Rectal smooth muscle tissue (tissue), 1 donor: ENCODE results near the gene DCXR.

Experiments used
- H3K27ac ChIP-seq: one replicate; pipeline ENCODE4 v1.7.0; 2013; ENCODE audit warnings: low read depth, low read length, inconsistent platforms
- H3K27me3 ChIP-seq: one replicate; pipeline ENCODE4 v1.7.0; 2013; ENCODE audit warnings: low read length; ENCODE audit not compliant: control insufficient read depth, insufficient read depth
- H3K36me3 ChIP-seq: one replicate; pipeline ENCODE4 v1.7.0; 2013; ENCODE audit warnings: low read length; ENCODE audit not compliant: control insufficient read depth, insufficient read depth
- H3K4me1 ChIP-seq: one replicate; pipeline ENCODE4 v1.7.0; 2013; ENCODE audit warnings: low read length; ENCODE audit not compliant: control insufficient read depth, insufficient read depth
- H3K4me3 ChIP-seq: one replicate; pipeline ENCODE4 v1.7.0; 2013; ENCODE audit warnings: low read length
- H3K9ac ChIP-seq: one replicate; pipeline ENCODE4 v1.7.0; 2013; ENCODE audit warnings: low read length

Gene DCXR

DNA sequence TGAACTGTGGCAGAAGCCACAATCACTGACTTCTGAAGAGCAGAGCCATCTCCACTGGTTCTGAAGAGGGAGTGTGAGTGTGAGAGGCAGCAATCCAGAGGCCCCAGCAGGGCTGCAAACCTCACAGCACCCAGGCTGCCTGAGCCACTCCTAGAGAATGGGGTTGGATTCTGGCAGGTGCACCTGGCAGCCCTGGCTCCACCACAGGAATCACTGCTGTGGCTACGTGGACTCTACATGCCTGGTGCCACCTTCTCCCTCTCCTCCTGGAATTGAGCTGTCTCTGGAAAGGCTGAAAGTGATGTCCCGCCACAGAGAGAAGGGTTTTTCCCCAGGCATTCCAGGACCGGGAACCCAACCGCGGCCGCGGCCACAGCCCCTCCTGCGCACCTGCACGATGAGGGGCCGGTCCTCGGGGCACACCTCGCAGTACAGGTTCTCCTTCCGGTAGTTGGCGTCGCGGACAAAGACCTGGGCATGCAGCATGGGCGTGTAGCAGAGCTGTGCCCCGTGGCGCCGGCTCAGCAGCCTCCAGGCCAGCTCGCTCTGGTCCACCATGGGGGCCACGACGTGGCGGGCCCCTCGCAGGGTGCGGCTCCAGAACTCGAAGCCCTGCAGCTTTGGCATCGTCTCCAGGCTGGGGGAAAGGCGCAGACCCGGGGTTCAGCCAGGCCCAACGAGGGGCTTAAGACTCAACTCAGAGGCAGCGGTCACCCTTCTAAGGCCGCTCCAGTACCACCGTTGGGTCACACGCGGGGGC lies 27.1 kb upstream of the DCXR start:
- Histone ChIP-seq H3K4me3 (peak overlapping the region; percentile 78), H3K36me3 (peaks cover 18% of the 10 kb centered on the region), H3K27ac (peak overlapping the region; percentile 68), H3K9ac (peak overlapping the region; percentile 40), H3K4me1 (no peaks in the 10 kb centered on the region), H3K27me3 (no peaks in the 10 kb centered on the region)

DNA sequence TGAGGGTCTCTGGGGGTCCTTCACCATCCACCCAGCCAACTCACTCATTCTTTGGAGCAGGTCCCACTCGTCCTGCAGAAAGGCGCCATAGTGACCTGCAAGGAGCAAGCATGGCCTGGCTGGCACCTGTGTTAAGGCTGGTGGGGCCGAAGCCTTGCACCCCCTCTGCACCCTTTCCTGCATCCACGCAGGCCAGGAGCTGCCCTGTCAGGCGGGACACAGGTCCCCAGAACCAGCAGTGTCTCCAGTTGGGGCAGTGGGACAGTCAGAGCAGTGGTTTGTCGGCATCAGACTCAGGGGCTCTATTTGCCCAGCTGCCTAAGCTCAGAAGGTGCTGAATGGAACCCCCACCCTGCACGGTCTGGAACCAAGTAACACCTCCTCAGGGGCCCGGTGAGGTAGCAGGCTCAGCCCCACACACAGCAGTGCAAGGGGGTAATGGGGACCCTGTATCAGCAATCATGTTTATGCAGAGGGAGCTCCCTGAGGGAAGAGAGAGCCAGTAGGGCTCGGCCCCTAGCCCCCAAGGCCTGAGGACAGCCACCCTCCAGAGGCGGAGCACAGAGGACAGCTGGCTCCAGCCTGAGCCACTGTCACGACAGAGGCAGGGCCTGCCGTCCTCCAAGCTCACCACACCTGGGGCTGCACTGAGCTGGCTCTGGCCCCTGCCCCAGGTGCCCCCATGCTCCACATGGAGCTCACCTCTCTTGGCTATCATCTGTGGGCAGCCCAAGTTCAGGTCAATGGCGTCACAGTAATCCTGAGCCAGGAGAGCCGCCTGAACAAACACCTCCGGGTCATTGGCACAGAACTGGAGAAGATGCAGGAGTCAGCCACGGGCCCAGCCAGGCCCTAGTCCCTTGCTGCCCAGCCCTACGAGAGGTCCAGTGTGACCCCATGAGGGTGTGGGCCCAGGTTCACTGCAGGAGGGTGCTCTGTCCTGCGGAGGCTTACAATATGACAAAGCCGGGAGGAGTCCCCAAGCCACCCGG lies 26.2 kb upstream of the DCXR start:
- Histone ChIP-seq H3K4me3 (no peak overlapping the region), H3K27ac (no peak overlapping the region), H3K9ac (no peak overlapping the region)

DNA sequence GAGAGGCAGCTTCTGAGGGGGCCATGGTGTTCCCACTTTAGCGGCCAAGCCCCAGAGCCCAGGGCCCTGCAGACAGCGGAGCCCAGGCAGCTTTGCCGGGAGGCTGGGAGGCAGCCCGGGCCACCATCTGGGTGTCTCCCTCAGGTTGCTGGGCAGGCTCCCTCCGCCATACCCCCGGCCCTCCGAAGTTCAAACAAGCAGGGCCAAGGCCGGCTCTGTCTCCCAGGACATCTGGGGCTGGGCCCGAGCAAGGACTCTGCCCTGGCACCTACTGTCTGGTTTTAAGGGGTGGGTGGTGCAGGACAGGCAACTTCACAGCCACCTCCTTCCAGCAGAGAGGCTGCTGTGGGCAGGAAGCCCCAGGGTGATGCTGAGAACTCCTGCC lies 25.5 kb upstream of the DCXR start:
- H3K4me3 ChIP-seq: no peak overlapping the region
- peaks cover 23% of the 10 kb centered on the region for H3K36me3 ChIP-seq
- H3K4me1 ChIP-seq: no peaks in the 10 kb centered on the region
- H3K27ac ChIP-seq: no peak overlapping the region
- no peak overlapping the region for H3K9ac ChIP-seq
- no peaks in the 10 kb centered on the region for H3K27me3 ChIP-seq

More for the DNA sequence above, 26.2 kb upstream of the DCXR start:
- no peaks in the 10 kb centered on the region for H3K4me1 ChIP-seq
- H3K27me3 ChIP-seq: no peaks in the 10 kb centered on the region
- H3K36me3 ChIP-seq: peaks cover 18% of the 10 kb centered on the region

DNA sequence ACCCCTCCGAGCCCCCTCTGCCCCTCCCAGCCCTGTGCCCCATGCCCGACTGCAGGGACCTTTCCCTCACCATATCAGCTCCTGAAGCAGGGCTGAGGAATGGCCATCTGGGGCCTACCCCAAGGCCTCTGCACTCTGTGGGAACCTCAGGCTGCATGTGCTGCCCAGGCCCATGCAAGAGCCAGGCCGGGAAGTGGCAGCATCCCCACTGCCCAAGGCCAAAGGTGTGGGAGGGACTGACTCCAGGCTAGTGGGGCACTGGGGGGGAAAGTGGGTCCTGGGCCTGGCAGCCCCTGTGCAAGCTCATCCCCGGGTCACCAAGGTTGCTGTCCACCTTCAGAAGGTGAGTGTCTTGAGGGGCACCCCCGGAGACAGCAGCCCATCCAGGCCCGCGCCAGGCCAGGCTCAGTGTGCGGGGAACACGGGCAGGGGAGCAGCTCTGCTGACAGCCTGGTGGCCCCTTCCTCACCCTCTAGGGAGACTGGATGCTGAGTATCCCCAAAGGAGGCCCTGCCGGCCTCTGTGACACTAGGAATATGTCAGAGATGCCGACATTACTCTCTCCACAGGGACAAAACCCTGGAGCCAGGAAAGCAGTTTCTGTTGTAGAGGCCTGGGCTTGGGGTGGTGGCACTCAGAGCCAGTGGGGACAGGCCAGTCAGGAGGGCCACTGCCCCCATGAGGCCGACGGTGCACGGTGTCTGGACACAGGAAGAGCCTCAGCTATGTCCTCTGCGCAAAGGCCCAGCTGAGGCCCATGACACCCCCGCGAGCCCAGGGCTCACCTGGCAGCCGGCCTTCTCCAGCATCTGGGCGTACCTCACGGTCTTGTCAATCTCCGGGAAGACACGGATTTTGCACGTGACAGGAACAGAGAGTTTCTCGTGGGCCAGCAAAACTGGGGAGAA lies 24.8 kb upstream of the DCXR start:
- Histone ChIP-seq H3K4me3 (no peak overlapping the region), H3K27ac (no peak overlapping the region), H3K4me1 (no peaks in the 10 kb centered on the region), H3K9ac (no peak overlapping the region), H3K36me3 (peaks cover 29% of the 10 kb centered on the region), H3K27me3 (no peaks in the 10 kb centered on the region)

DNA sequence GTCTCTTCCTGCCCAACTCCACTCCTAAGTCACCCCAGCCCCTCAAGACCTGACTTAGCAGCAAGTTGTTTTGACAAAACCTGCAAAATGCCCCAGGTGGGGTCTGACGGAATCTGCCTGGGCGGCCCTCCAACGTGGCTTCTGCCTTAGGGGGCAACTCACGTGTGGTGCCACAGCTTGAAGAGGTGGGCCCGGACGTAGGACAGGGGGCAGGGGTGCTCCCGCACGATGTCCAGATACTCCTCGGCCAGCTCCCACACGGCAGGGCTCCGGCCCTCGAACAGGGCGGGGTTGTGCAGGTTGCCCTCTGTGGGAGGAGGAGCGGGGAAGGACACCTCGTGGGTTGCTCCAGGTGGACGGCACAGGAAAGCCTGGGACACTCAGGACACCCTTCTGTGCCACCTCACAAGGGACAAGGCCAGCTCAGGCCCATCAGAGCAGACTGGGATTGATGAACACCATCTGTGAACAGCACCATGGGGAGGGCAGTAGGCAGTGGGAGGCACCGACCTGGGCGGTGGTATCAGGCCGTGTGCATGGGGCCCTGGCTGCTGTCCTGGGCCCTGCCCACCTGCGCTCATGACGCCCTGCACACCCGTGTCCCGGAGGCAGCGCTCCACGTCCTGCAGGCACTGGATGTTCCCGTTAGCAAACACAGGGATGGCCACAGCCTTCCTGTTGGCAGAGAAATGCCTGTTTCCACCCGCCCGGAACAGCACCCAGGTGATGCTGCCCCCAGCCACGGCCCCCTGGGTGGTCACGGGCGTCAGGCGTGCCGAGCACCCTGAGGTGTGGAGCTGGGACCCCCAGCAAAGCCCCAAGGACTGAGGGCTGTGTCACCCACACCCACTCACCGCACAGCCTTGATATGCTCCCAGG lies 23.8 kb upstream of the DCXR start:
- Histone ChIP-seq H3K9ac (no peak overlapping the region), H3K4me1 (no peaks in the 10 kb centered on the region), H3K27ac (no peak overlapping the region), H3K36me3 (peaks cover 34% of the 10 kb centered on the region), H3K27me3 (no peaks in the 10 kb centered on the region), H3K4me3 (no peak overlapping the region)

DNA sequence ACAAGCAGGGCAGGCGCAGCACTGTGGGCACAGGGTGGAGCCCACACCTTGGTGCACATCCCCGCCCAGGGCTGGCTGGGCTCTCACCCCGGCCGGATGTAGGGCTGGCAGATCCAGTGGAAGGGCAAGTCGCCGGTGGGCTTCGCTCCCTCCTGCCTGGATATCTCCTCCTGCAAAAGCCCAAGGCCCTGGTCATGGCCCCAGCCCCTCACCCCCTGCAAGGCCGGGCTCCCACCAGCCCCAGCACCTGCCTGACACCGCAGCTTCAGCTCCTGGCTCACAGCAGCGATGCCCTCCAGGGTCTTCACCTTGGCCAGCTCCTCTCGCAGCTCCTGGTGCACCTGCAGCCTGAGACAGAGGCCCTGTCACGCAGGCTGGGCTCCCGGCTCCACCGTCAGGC lies 23.1 kb upstream of the DCXR start:
- H3K4me1 ChIP-seq: no peaks in the 10 kb centered on the region
- H3K36me3 ChIP-seq: peaks cover 34% of the 10 kb centered on the region
- no peak overlapping the region for H3K4me3 ChIP-seq
- no peaks in the 10 kb centered on the region for H3K27me3 ChIP-seq
- no peak overlapping the region for H3K9ac ChIP-seq
- no peak overlapping the region for H3K27ac ChIP-seq

DNA sequence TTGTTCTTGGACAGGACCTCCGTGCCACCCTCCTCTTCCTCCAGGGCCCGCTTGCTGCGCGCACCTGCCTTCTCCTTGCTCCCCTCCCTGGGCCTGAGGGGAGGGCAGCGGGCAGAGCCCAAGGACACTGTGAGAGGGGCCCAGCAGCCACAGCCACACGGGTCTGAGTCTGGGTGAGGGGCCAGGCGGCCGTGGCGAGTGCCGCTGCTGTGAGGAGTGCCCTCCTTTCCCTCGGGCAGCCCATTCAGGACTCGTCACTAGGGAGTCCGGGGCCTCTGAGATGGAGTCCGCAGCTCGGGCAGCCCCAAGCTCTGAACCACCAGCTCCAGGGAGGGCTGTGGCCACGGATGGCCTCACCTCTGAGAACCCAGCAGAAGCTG lies 22.5 kb upstream of the DCXR start:
- Histone ChIP-seq H3K9ac (no peak overlapping the region), H3K4me3 (no peak overlapping the region), H3K4me1 (no peaks in the 10 kb centered on the region), H3K27ac (no peak overlapping the region), H3K36me3 (peaks cover 39% of the 10 kb centered on the region), H3K27me3 (no peaks in the 10 kb centered on the region)

DNA sequence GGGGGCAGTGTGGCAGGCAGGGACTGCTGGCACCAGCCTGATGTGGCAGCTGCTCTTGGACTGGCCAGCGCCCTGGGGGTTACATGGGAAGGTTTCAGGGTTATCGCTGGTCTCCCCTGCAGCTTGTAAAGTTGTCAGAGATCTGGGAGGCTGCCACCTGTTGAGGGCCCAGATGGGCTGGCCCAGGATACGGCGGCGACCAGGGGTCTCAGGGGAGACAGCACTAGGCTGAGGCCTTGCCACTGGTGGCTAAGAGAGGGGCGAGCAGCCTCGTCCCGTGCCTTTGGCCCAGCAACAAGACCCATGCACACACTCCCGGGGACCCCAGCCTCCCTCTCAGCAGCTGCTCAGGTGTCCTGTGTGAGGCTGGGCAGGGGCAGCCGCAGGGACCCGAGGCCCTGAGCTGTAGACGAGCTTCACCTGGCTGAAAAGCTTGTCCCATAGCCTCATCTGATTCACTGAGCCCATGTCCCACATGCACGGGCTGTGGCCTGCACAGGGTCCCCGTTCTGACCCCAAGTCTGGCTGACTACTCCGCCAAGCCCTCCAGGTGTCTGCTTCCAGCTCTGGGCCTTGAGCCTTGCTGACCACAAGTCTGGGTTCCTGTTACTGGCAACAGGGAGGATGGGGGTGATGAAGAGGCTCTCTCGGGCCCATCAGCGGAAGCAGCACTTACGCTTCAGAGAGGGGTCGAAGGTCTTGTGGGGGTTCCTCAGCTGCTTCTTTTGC lies 21.9 kb upstream of the DCXR start:
- no peaks in the 10 kb centered on the region for H3K4me1 ChIP-seq
- no peak overlapping the region for H3K4me3 ChIP-seq
- H3K36me3 ChIP-seq: peaks cover 44% of the 10 kb centered on the region
- no peaks in the 10 kb centered on the region for H3K27me3 ChIP-seq
- no peak overlapping the region for H3K9ac ChIP-seq
- H3K27ac ChIP-seq: no peak overlapping the region

DNA sequence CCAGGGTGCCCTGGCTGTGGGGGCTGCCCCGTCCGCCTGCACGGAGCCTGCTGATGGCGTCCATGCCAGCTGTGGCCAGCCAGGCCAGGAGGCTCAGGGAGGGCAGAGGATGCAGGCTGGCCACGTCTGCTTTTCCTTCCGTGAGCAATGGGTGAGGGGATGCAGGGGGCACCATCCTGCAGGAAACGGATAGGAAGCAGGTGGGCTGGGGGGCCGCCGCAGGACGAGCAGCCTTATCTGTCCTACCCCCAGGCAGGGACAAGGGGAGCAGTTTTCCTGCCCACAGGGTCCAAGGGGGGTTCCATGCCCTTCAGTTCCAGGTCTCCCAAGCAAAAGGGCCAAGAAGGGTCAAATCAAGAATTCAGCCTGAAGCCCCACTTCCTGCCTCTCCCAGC lies 21.4 kb upstream of the DCXR start:
- H3K36me3 ChIP-seq: peaks cover 49% of the 10 kb centered on the region
- H3K9ac ChIP-seq: no peak overlapping the region
- H3K4me3 ChIP-seq: no peak overlapping the region
- H3K4me1 ChIP-seq: no peaks in the 10 kb centered on the region
- no peak overlapping the region for H3K27ac ChIP-seq
- no peaks in the 10 kb centered on the region for H3K27me3 ChIP-seq

DNA sequence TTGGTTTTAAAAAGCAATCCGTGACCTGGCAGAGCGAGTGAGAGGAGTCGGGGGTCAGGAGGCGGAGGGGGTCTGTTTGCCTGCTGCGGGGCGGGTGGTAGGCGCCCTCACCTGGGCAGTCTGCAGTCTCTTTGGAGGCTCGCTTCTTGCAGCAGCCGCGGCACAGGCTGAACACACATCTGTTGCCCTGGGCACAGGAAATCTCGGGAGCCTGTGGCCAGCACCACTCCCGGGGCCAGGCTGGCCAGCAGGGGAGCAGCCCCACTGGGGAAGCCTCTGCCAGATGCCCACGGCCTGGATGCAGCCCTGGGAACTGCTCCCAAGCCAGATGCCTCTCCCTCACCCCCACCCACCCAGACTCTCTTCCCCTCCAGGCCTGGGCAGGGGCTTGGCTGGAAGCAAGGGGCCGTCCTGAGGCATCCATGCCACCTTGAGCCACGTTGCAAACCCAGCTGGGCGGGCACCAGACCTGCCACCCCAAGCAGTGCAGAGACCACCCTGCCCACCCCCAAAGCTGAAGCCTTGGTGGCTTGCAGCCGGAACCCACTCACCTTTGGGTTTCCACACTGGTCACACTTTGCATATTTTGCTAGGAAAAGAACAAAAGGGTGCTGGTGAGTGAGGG lies 20.8 kb upstream of the DCXR start:
- H3K9ac ChIP-seq: no peak overlapping the region
- H3K4me3 ChIP-seq: no peak overlapping the region
- no peak overlapping the region for H3K27ac ChIP-seq
- peaks cover 51% of the 10 kb centered on the region for H3K36me3 ChIP-seq
- no peaks in the 10 kb centered on the region for H3K27me3 ChIP-seq
- no peaks in the 10 kb centered on the region for H3K4me1 ChIP-seq
